ENCODE measurements around the gene FBP1.
"Not testable (repeated sequence)": the region's sequence is repeated elsewhere in the genome, so short reads cannot be mapped to it uniquely, and the experiment has no call there.

Gene FBP1

DNA sequence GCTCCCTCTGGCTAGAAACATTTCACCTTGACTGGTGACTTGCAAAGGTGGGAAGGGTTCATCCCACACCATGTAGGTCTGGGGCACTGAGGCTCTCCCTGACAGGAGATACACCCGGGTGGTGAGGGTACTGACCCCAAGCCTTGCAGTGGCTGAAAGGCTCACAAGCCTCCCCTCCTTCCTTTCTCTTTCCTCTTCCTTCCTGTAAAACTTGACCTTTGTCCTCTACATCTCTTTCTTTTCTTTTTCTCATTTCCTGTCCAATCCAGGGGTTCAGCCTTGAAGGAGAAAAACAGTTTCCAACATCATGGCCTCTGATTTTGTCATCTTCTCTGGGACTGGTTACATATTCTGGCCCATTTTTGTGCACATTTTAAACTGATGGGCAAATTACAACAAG is 62.3 kb downstream of the FBP1 start:
- no peak for DNase-seq (ENCODE audit: low read depth in 3 of 3)

DNA sequence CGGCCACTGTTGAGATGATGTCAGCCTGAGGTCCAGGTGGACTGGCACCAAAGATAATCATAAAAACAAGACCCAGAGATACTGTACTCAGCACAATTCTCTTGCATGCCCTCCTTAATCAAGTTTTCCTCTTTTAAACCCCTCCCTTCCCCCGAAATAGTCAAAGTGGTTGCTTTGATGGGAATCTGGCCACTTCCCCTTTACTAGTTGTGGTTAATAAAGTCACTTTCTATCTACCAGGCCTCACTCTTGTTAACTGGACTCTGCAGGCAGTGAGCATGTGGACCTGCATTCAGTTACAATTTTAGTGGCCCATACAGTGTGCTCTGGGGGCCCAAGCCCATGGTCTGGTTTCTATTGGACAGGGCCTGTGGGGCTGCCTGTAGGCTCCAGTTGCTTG is 63.2 kb downstream of the FBP1 start:
- no peak for DNase-seq (ENCODE audit: low read depth in 3 of 3)

DNA sequence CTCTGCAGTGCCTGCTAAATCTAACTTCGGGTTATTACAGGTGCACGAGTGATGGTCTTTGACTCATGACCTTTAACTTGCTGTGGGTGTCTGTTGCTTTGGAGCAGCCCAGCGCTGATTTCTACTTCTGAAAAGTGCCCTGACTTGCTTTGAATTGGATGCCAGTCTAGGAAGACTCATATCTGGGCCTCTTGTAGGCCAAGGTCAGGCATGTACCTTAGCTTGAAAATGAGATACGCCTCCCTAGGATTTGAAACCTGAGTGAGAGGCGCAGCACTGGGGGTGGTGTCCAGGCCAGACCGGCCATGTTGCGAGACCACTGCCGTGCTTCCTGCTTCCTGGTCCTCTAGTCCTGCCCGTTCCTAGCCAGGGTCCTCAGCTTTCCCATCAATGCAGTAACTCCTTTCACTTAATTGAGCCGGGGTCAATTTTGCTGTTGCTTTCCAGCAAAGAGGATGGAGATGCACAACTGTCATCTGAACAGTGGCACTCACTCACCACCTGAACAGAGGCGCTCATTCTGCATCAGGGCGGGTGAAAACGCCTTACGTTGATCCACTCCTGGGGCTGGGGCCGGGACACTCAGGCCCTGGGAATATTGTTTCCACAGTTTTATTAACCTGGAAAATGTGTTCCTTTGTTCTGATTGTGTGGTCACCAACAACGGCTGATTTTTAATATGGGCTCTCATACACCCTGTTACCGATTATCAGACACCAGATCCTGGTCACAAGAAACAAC is 70.2 kb downstream of the FBP1 start:
- DNase-seq (ENCODE audit: low read depth in 3 of 3) = no peak

DNA sequence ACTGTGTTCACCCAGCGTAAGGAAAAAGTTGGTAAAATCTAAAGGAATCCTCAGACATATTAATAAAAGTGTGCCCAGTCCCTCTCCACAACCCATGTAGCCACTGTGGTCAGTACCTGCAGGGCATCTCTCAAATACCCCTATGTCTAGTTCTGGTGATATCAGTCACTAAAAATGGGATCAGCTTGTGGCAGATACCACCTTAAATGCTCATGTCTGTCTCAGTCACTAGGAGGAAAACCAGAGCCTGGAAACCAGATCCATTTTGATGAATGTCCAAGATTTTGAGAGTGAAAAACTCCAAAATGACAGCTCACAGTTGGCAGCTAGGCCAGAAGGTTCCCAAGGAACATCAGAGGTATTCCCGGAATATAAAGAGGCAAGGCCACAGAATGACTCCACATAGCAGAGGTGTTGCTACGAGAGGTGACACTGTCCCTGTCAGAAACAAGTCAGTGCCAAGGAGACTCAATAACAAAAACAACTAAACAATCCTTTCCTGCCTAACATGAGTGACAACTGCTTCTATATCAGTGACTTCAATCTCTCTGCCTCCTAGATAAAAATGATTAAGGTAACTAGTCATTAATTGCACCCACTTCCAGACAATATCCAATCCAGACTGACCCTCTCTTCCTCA is 70.9 kb downstream of the FBP1 start:
- no peak for DNase-seq (ENCODE audit: low read depth in 3 of 3)

DNA sequence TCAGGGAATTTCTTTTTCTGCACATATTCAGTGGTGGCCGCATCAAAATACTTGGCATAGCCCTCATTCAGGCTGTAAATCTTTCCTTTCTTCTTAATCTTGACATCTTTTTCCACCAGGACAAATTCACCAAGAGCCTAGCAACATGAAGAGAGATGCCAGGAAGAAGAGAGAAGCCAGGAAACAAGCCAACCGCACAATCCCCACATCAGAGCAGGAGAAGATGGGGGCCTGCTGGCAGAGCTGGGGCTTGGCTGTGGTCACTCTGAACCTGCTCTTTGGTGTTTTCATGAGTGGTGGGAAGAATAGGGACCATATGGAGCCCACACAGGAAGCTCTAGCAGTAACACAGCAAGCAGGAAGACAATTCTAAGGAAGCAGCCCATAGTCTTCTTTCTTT is 72.0 kb downstream of the FBP1 start:
- no peak for DNase-seq (ENCODE audit: low read depth in 3 of 3)

DNA sequence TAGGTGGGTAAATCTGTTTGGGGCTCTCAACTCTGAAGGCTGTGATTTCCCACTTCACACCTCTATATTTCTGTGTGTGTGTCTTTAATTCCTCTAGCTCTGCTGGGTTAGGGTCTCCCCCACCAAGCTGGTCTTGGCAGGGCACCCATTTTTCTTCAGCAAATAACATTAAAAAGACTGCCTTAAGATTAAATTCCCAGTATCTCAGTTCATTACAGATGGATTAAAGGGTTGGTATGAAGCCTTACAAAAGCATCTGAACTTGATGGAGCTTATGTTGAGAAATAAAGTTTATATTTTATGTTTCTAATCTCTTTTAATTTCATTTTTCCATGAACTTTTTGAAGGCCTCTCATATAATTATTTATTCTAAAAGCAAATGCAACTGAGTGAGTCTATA is 72.8 kb downstream of the FBP1 start:
- no peak for DNase-seq (ENCODE audit: low read depth in 3 of 3)

DNA sequence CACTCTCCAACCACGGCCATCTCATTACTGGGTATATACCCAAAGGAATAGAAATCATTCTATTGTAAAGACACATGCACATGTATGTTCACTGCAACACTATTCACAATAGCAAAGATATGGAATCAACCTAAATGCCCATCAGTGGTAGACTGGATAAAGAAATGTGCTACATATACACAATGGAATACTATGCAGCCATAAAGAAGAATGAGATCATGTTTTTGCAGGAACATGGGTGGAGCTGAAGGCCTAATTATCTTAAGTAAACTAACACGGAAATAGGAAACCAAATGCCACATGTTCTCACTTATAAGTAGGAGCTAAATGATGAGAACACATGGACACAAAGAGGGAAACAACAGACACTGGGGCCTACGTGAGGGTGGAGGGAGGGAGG is 75.0 kb downstream of the FBP1 start:
- DNase-seq (ENCODE audit: low read depth in 3 of 3) = not testable (repeated sequence)

DNA sequence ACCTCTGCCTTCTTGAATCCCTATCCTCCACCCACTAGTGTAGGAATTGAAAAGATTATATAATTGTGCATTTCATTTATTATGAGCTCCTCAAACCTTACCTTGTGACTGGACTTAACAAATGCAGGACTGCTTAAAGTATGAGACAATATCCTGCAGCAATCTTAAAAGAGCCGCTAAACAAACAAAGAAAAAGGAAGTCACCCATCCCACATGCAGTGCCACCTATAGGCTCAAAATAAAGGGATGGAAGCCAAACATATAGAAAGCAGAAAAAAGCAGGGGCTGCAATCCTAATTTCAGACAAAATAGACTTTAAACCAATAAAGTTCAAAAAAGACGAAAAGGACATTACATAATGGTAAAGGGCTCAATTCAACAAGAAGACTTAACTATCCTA is 75.8 kb downstream of the FBP1 start:
- DNase-seq (ENCODE audit: low read depth in 3 of 3) = no peak

DNA sequence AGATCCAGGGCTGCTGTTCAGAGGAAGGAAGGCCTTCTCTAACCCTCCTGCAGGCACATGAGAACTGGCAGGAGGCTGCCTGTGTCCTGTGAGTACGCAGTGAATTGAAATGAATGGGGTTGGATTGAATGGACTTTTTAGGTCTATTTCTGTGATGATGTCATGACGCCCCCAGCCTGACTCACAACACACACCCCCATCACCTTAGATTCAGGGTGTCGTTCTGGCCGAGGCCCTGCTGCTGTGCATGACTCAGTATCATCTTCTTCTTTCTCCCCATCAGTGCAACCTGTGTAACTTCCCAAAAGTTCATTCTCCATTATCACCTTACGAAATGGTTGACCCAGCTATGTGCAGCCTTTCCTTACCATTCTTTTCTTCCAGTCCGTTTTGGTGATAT is 79.1 kb downstream of the FBP1 start:
- peak in 1 of 3 donors; percentile 3 for DNase-seq (ENCODE audit: low read depth in 3 of 3)

DNA sequence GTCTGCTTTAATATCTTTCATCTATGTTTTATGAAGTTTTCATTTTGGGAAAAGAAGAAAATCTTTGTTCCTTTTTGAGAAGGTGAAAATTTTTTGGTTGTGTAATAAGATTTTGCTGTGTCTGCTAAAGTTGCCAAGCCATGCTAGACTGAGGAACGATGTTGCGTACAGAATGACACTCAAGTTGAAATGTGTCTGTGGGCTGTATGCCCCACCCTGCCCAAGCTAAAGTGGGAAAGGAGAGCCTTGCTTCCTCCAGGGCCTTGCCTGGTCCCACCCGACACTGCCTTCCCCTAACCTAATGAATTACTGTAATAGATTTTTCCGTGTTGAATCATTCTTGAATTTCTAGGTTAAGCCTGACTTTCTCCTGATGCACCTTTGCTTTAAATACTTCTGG is 81.9 kb downstream of the FBP1 start:
- no peak for DNase-seq (ENCODE audit: low read depth in 3 of 3)

DNA sequence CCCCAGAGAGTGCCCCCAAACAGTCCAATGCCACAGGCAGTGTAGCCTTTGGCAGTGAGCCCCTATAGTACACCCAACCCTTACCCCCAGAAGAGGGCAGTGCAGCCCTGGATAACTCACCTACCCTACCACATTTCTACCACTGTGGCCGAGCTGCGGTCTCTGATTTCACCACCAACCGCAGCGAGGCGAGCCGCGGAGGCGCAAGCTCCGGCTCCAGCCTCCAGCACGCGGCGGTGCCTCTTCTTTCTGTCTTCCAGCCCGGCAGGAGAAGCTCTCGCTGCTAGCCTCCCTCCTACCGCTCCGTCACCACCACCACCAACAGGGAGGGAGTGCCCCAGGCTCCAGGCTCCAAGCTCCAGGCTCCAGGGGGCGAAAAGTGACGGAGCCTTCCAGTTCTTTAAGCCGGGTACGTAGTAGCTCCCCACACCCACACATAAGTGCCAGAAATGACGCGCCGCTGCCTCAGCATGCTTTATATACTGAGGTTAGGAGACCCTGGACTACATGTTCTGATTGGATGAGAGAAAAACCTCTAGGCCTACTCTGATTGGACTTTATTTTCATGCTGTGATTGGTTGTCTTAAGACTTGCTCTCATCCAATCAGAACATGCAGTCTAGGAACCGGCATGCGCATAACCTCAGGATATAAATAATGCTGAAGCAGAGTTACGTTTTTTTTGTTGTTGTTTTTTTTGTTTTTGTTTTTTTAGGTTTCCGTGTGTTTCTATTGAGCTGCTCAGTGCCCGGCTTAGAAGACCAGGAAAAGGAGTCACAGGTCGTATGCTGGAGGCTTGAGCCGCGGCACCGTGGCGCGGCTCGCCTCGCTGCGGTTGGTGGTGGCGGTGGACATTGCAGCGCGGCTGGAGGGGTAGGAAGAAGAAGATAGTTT is 84.6 kb downstream of the FBP1 start, which contains the start of gene PCAT7:
Gene PCAT7, plus strand, starts transcription at position 645 of the 893 bp plus-strand sequence.
- DNase-seq (ENCODE audit: low read depth in 3 of 3) = peak; percentile 14 to 21 (median 17)

DNA sequence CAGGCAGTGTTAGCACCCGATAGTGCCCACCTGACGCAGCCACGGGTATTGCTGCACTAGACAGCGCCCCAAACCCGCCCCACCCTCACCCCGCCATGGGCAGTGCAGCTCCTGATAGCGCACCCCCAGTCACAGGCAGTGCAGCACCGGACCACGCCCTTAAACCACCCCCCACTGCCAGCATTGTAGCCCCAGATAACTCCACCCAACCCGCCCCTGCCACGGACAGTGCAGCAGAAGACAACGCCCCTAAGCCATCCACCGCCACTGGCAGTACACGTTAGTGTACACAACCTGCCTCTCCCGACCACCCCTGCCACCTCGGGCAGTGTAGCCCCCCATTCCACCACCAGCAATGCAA is 85.3 kb downstream of the FBP1 start:
- no peak for DNase-seq (ENCODE audit: low read depth in 3 of 3)

Measured in stimulated activated CD4-positive, alpha-beta T cell treated with anti-CD3 and anti-CD28 coated beads, TNF-alpha, amount 100 ng/mL, for 48 hours (primary cell).